ENCODE results near the gene PUS3. TPM values are rescaled to one million over a fixed set of nuclear protein-coding genes. Genes with fewer than 3 reads are reported as not detected.
A peak's percentile ranks its signal among the peaks of the same experiment; 100 is the strongest.

PUS3 gene
- total RNA-seq, 1 experiment from 2014 or later = 18.6 TPM

DNA sequence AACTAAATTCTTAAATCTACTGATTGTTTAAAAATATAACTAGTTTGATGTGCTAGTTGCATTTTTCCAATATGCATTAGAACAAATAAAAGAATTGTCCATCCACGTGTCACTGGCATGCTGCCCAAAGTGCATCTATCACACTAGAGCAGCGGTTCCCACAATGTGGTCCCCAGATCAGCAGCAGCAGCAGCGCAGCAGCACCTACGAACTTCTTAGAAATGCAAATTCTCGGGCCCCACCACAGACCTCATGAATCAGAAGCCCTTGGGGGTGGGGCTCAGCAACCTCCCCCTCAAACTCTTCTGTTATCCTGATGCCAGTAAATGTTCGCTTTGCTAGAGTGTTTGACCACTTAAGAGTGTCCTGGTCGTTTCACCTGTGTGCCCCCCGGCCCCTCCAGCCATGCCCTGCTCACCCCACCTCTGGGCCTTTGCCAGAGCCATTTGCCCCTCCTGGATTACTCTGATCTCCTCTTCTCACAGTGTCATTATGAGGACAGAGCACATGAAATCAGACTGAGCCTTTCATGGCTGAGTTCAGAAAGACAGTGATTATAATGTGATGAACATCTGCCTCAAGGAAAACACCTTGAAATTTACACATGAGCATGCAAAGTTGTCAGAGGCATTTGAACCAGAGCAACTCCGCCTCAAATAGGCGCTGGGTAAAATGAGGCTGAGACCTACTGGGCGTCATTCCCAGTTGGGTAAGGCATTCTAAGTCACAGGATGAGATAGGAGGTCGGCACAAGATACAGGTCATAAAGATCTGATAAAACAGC is 30.2 kb upstream of the PUS3 start:
- H3K27ac Mint-ChIP-seq = no peak overlapping the region
- peaks cover 25% of the 10 kb centered on the region for H3K4me1 Mint-ChIP-seq
- H3K9me3 Mint-ChIP-seq = no peaks in the 10 kb centered on the region
- H3K36me3 Mint-ChIP-seq = no peaks in the 10 kb centered on the region
- TF ChIP-seq ZNF423 (CRISPR knock-in tag; IDR thresholded peaks at IDR 0.05) (no peak), TCF7 (CRISPR knock-in tag; IDR thresholded peaks at IDR 0.05; ENCODE audit: low read depth) (no peak), ESRRA (CRISPR knock-in tag; IDR thresholded peaks at IDR 0.05; ENCODE audit: borderline replicate concordance) (no peak), ZNF232 (CRISPR knock-in tag; IDR thresholded peaks at IDR 0.05) (no peak), ZNF263 (CRISPR knock-in tag; IDR thresholded peaks at IDR 0.05; ENCODE audit: low read depth) (no peak), SP1 (CRISPR knock-in tag; conservative IDR thresholded peaks at IDR 0.05) (no peak)
- TF ChIP-seq, protein P1, sequence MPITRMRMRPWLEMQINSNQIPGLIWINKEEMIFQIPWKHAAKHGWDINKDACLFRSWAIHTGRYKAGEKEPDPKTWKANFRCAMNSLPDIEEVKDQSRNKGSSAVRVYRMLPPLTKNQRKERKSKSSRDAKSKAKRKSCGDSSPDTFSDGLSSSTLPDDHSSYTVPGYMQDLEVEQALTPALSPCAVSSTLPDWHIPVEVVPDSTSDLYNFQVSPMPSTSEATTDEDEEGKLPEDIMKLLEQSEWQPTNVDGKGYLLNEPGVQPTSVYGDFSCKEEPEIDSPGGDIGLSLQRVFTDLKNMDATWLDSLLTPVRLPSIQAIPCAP (CRISPR knock-in tag; IDR thresholded peaks at IDR 0.05) = no peak
- TF ChIP-seq, protein P2, sequence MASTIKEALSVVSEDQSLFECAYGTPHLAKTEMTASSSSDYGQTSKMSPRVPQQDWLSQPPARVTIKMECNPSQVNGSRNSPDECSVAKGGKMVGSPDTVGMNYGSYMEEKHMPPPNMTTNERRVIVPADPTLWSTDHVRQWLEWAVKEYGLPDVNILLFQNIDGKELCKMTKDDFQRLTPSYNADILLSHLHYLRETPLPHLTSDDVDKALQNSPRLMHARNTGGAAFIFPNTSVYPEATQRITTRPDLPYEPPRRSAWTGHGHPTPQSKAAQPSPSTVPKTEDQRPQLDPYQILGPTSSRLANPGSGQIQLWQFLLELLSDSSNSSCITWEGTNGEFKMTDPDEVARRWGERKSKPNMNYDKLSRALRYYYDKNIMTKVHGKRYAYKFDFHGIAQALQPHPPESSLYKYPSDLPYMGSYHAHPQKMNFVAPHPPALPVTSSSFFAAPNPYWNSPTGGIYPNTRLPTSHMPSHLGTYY (CRISPR knock-in tag; IDR thresholded peaks at IDR 0.05) = no peak
- TF ChIP-seq, protein P3, sequence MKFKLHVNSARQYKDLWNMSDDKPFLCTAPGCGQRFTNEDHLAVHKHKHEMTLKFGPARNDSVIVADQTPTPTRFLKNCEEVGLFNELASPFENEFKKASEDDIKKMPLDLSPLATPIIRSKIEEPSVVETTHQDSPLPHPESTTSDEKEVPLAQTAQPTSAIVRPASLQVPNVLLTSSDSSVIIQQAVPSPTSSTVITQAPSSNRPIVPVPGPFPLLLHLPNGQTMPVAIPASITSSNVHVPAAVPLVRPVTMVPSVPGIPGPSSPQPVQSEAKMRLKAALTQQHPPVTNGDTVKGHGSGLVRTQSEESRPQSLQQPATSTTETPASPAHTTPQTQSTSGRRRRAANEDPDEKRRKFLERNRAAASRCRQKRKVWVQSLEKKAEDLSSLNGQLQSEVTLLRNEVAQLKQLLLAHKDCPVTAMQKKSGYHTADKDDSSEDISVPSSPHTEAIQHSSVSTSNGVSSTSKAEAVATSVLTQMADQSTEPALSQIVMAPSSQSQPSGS (CRISPR knock-in tag; IDR thresholded peaks at IDR 0.05; ENCODE audit: borderline replicate concordance, low read depth) = no peak
- TF ChIP-seq, protein P4, sequence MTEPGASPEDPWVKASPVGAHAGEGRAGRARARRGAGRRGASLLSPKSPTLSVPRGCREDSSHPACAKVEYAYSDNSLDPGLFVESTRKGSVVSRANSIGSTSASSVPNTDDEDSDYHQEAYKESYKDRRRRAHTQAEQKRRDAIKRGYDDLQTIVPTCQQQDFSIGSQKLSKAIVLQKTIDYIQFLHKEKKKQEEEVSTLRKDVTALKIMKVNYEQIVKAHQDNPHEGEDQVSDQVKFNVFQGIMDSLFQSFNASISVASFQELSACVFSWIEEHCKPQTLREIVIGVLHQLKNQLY (CRISPR knock-in tag; IDR thresholded peaks at IDR 0.05) = no peak
- no peaks in the 10 kb centered on the region for H3K27me3 Mint-ChIP-seq (ENCODE audit: low read depth)
- peak; percentile 71 for ATAC-seq
- no peak overlapping the region for H3K4me3 Mint-ChIP-seq
- no peak for DNase-seq (ENCODE audit: low spot score)
- CTCF ChIA-PET = interaction anchor here (1.0 to 3.1 kb wide), 4 partner anchors 9 to 261 kb away, joined by 4 to 18 read pairs (median 5); no protein-coding TSS in a partner anchor
- POLR2A ChIA-PET = no interaction called here

DNA sequence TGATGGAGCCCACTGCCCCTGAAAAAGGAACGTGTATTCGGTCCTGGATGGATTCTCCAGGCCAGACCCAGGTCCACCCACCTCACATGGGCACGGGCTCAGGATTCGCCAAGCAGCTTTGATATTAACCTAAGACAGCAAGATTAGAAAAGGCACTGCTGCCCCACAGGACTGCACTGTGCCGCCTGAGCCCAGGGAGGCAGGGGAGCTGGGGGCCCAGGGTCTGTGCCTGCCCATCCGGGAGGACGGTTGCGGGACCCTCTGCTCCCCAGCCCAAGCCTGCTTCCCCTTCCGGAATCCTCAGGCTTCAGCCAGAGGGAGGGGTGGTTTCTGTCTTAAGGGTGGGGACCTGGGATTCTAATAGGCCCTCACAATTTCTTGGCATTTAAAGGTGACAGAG is 29.3 kb upstream of the PUS3 start:
- DNase-seq (ENCODE audit: low spot score) (no peak), ATAC-seq (peak; percentile 11)
- POLR2A ChIA-PET = no interaction called here
- peaks cover 25% of the 10 kb centered on the region for H3K4me1 Mint-ChIP-seq
- H3K9me3 Mint-ChIP-seq = no peaks in the 10 kb centered on the region
- no peaks in the 10 kb centered on the region for H3K27me3 Mint-ChIP-seq (ENCODE audit: low read depth)
- no peak overlapping the region for H3K4me3 Mint-ChIP-seq
- no peak overlapping the region for H3K27ac Mint-ChIP-seq
- no peak for TF ChIP-seq KAT7 (CRISPR knock-in tag; IDR thresholded peaks at IDR 0.05; ENCODE audit: borderline replicate concordance)
- TF ChIP-seq, protein P5, sequence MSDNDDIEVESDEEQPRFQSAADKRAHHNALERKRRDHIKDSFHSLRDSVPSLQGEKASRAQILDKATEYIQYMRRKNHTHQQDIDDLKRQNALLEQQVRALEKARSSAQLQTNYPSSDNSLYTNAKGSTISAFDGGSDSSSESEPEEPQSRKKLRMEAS (CRISPR knock-in tag; IDR thresholded peaks at IDR 0.05) = 0 out of 2 replicates have a peak, but pooled peaks have one; percentile 2
- CTCF ChIA-PET = interaction anchor here (1.0 to 3.1 kb wide), 4 partner anchors 9 to 262 kb away, joined by 4 to 18 read pairs (median 5); no protein-coding TSS in a partner anchor
- H3K36me3 Mint-ChIP-seq = no peaks in the 10 kb centered on the region

DNA sequence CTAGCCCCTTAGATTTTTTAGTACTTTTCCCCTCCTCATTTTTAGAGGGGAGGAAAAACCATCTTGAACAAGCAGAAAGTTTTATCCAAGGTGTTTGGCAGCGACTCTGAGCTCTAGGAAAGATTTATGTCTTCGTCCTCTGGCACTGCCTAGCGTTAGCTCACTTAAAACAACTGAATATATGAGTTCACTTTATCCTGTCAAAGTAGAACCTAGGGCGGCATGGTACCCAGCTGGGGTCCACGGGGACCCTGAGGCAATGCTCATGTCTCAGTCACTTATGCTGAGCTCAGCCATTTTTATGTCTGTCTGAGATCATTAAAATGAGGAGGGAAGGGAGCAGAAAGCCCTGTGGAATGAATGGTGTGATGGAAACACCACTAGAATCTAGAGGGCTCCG is 28.7 kb upstream of the PUS3 start:
- Mint-ChIP-seq H3K27me3 (ENCODE audit: low read depth) (no peaks in the 10 kb centered on the region), H3K4me1 (peaks cover 25% of the 10 kb centered on the region), H3K4me3 (no peak overlapping the region), H3K9me3 (no peaks in the 10 kb centered on the region), H3K36me3 (no peaks in the 10 kb centered on the region), H3K27ac (no peak overlapping the region)
- ATAC-seq (no peak), DNase-seq (ENCODE audit: low spot score) (no peak)
- ChIA-PET CTCF (interaction anchor here (0.8 to 3.1 kb wide), 4 partner anchors 9 to 258 kb away, joined by 3 to 18 read pairs (median 5); no protein-coding TSS in a partner anchor), POLR2A (no interaction called here)
- TF ChIP-seq, protein P6, sequence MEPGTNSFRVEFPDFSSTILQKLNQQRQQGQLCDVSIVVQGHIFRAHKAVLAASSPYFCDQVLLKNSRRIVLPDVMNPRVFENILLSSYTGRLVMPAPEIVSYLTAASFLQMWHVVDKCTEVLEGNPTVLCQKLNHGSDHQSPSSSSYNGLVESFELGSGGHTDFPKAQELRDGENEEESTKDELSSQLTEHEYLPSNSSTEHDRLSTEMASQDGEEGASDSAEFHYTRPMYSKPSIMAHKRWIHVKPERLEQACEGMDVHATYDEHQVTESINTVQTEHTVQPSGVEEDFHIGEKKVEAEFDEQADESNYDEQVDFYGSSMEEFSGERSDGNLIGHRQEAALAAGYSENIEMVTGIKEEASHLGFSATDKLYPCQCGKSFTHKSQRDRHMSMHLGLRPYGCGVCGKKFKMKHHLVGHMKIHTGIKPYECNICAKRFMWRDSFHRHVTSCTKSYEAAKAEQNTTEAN (CRISPR knock-in tag; IDR thresholded peaks at IDR 0.05) = no peak
- TF ChIP-seq ZBTB21 (CRISPR knock-in tag; IDR thresholded peaks at IDR 0.05; ENCODE audit: borderline replicate concordance) = no peak
- TF ChIP-seq, protein P2 (CRISPR knock-in tag; IDR thresholded peaks at IDR 0.05) = no peak
- TF ChIP-seq, protein P7, sequence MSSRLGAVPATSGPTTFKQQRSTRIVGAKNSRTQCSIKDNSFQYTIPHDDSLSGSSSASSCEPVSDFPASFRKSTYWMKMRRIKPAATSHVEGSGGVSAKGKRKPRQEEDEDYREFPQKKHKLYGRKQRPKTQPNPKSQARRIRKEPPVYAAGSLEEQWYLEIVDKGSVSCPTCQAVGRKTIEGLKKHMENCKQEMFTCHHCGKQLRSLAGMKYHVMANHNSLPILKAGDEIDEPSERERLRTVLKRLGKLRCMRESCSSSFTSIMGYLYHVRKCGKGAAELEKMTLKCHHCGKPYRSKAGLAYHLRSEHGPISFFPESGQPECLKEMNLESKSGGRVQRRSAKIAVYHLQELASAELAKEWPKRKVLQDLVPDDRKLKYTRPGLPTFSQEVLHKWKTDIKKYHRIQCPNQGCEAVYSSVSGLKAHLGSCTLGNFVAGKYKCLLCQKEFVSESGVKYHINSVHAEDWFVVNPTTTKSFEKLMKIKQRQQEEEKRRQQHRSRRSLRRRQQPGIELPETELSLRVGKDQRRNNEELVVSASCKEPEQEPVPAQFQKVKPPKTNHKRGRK (CRISPR knock-in tag; IDR thresholded peaks at IDR 0.05; ENCODE audit: borderline replicate concordance) = no peak
- TF ChIP-seq, protein P4 (CRISPR knock-in tag; IDR thresholded peaks at IDR 0.05) = no peak
- no peak for TF ChIP-seq HMGA2 (CRISPR knock-in tag; IDR thresholded peaks at IDR 0.05)
- TF ChIP-seq RELA (CRISPR knock-in tag; IDR thresholded peaks at IDR 0.05; ENCODE audit: borderline replicate concordance) = no peak
